Left colon (tissue), 2 donors: Measurements from ENCODE around the gene CIDEA. TPM values are rescaled to one million over a fixed set of nuclear protein-coding genes. Genes with fewer than 3 reads are reported as not detected.
A peak's percentile ranks its signal among the peaks of the same experiment; 100 is the strongest.

Source experiments
- ATAC-seq: fragments of 200-7000 bp; cut with Tn5 transposase; one replicate; pipeline ENCODE4 v1.9.1; 2020; ENCODE audit warnings: mild to moderate bottlenecking, moderate library complexity
- DNase-seq, 2 donors: peaks; one replicate each; pipeline ENCODE4 v3.0.0-alpha.2; 2020
- intact Hi-C, 2 donors: fragments of 100-400 bp; cut with DNase I in 1 of 2; cut with micrococcal nuclease in 1 of 2; formaldehyde crosslinking; loops; one replicate each; pipeline versions ENCODE4 v1.11.2 to v1.14.0; 2022; cut with DNase I, micrococcal nuclease
- total RNA-seq, 2 donors: library from RNA; stranded (reverse); fragmentation: NEBNext Ultra II Directional; extraction: Animal tissue kit (Norgen Biotek cat#: 25700); gene quantifications; one replicate each; pipeline ENCODE4 v1.2.1, GENCODE V29; 2021
- donor health status: DM: no; HTN: no; CAD: no.
- donor health status: DM: yes; HTN: yes; CAD: no.

The CIDEA gene
- total RNA-seq, 2 donors from 2014 or later = 0.34 TPM; not detected in 1

- DNase-seq = no peak
- intact Hi-C loops = no loop called here
- no peak for ATAC-seq
Measured at GRCh38 chr18:12309683-12310198, 55.6 kb downstream of the CIDEA start.

GRCh38 chr18:12310762-12311161 lies 56.6 kb downstream of the CIDEA start:
- ATAC-seq = no peak
- DNase-seq = no peak
- intact Hi-C loops = no loop called here

- no peak for DNase-seq
- no peak for ATAC-seq
- intact Hi-C loops = no loop called here
Measured at GRCh38 chr18:12312976-12313375, 58.8 kb downstream of the CIDEA start.

- intact Hi-C loops = no loop called here
- no peak for DNase-seq
- no peak for ATAC-seq
Measured at GRCh38 chr18:12313530-12314245, 59.5 kb downstream of the CIDEA start.

- ATAC-seq = no peak
- DNase-seq = no peak
- intact Hi-C loops = no loop called here
Measured at GRCh38 chr18:12314591-12315305, 60.6 kb downstream of the CIDEA start.

- intact Hi-C loops = no loop called here
- DNase-seq (no peak), ATAC-seq (no peak)
Measured at GRCh38 chr18:12315490-12315889, 61.3 kb downstream of the CIDEA start.

GRCh38 chr18:12315911-12316310 lies 61.8 kb downstream of the CIDEA start:
- intact Hi-C loops = no loop called here
- ATAC-seq (no peak), DNase-seq (no peak)

GRCh38 chr18:12317664-12318333 lies 63.6 kb downstream of the CIDEA start:
- peak; percentile 12 for ATAC-seq
- intact Hi-C loops = no loop called here
- DNase-seq = no peak

GRCh38 chr18:12318334-12318697 lies 64.2 kb downstream of the CIDEA start:
- no peak for DNase-seq
- intact Hi-C loops = no loop called here
- peak; percentile 44 for ATAC-seq

GRCh38 chr18:12318857-12319256 lies 64.7 kb downstream of the CIDEA start:
- no peak for DNase-seq
- intact Hi-C loops = no loop called here
- ATAC-seq = peak; percentile 16

GRCh38 chr18:12321333-12321732 lies 67.2 kb downstream of the CIDEA start:
- DNase-seq (no peak), ATAC-seq (no peak)
- intact Hi-C loops = no loop called here

- ATAC-seq = no peak
Measured at GRCh38 chr18:12324991-12325725, 71.0 kb downstream of the CIDEA start.

GRCh38 chr18:12325726-12326245 lies 71.6 kb downstream of the CIDEA start:
- intact Hi-C loops = no loop called here

More at GRCh38 chr18:12324991-12325725, 71.0 kb downstream of the CIDEA start:
- DNase-seq = no peak
- intact Hi-C loops = no loop called here

GRCh38 chr18:12326711-12327460 lies 72.7 kb downstream of the CIDEA start:
- ATAC-seq (no peak), DNase-seq (no peak)
- intact Hi-C loops = no loop called here

More at GRCh38 chr18:12325726-12326245, 71.6 kb downstream of the CIDEA start:
- ATAC-seq = no peak
- DNase-seq = no peak
